Measurements from ENCODE around the gene SERPINE1. TPM values are rescaled to one million over a fixed set of nuclear protein-coding genes. Genes with fewer than 3 reads are reported as not detected.

Gene SERPINE1
- total RNA-seq, 4 donors from 2014 or later = 4.8 to 9.4 (median 8.9) TPM

DNA sequence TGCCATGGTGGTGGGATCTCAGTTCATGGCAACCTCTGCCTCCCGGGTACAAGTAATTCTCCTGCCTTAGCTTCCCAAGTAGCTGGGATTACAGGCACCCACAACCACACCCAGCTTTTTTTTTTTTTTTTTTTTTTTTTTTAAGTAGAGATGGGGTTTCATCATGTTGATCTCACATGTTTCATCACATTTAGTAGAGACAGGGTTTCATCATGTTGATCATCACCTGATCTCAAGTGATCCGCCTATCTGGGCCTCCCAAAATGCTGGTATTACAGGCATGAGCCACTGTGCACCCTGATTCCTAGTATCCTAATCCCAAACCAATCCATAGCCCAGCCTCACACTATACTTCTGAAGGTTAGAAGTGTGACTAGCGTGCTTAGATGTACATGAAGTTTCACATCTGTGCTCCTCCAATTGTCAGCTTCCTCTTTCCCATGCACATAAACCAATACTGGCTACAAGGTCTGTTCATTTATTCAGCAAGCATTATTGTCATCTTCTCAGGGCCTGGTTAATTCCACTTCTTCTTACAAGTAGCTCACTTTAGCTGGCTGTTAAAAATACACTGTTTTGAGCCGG is 60.0 kb downstream of the SERPINE1 start:
- H3K4me3 ChIP-seq (ENCODE audit: low read depth, poor library complexity, severe bottlenecking) = no peak overlapping the region
- 73 to 76% methylated on average over 4 of the region's 4 CpGs for WGBS, 2 donors
- TF ChIP-seq POLR2A (IDR thresholded peaks at IDR 0.05) = no peak
- TF ChIP-seq CTCF (IDR thresholded peaks at IDR 0.05) = no peak
- no peak for DNase-seq (ENCODE audit: low spot score in 2 of 2)
- intact Hi-C loops (cut with DNase I; ENCODE audit: low total_unique reads) = loop anchor here (5.0 kb wide), 1 partner anchor 740 kb away; no protein-coding TSS in a partner anchor

Small RNA genes within 50 kb of the gene (microRNA-seq; reads per million reads assigned to microRNA genes)
- 0 reads per million in 2 donors for gene MIR4653 (ENCODE audit: borderline number of aligned reads in 1 of 2, borderline replicate concordance in 2 of 2)

Other genes with a start within 250 kb of the SERPINE1 start
- gene UFSP1, start 237.4 kb upstream of the SERPINE1 start, total RNA-seq = 1 to 10 TPM; 3.9 to 6.1 (median 5.2) TPM
- gene ACHE, start 231.2 kb upstream of the SERPINE1 start, total RNA-seq = 1 to 10 TPM in 2 of 4 donors, under 1 TPM in 1, not detected in 1; 0.88 to 2.7 (median 1.1) TPM
- gene MUC3A, start 177.6 kb upstream of the SERPINE1 start, total RNA-seq = under 1 TPM in 3 of 4 donors, not detected in 1; 0.03 to 0.67 (median 0.12) TPM
- gene MUC12, start 157.5 kb upstream of the SERPINE1 start, total RNA-seq = not detected
- not detected for gene MUC17, start 107.0 kb upstream of the SERPINE1 start, total RNA-seq
- 10 to 100 TPM; 13.9 to 22.2 (median 17.3) TPM for gene TRIM56, start 41.6 kb upstream of the SERPINE1 start, total RNA-seq
- 10 to 100 TPM; 52.9 to 81.2 (median 61.2) TPM for gene AP1S1, start 27.4 kb downstream of the SERPINE1 start, total RNA-seq
- gene VGF, start 38.5 kb downstream of the SERPINE1 start, total RNA-seq = 1 to 10 TPM in 2 of 4 donors, under 1 TPM in 1, not detected in 1; 0.91 to 6.3 (median 2.5) TPM
- not detected for gene NAT16, start 53.2 kb downstream of the SERPINE1 start, total RNA-seq
- gene MOGAT3, start 73.9 kb downstream of the SERPINE1 start, total RNA-seq = not detected
- gene PLOD3, start 90.5 kb downstream of the SERPINE1 start, total RNA-seq = 10 to 100 TPM; 16.4 to 31.9 (median 23.3) TPM
- gene ZNHIT1, start 91.1 kb downstream of the SERPINE1 start, total RNA-seq = 10 to 100 TPM; 45.3 to 87.6 (median 72.3) TPM
- 10 to 100 TPM in 3 of 4 donors, 1 to 10 TPM in 1; 9.5 to 21.2 (median 13.0) TPM for gene CLDN15, start 110.7 kb downstream of the SERPINE1 start, total RNA-seq
- gene FIS1, start 118.0 kb downstream of the SERPINE1 start, total RNA-seq = 100 to 1,000 TPM; 162 to 273 (median 213) TPM
- gene IFT22, start 194.7 kb downstream of the SERPINE1 start, total RNA-seq = 10 to 100 TPM; 10.7 to 15.7 (median 12.5) TPM
- gene COL26A1, start 235.8 kb downstream of the SERPINE1 start, total RNA-seq = under 1 TPM in 1 of 4 donors, not detected in 3; 0.06 TPM

Data from lower leg skin (tissue), 4 donors.